GM12878 (cell line): Measurements from ENCODE around the gene VGF. TPM values are rescaled to one million over a fixed set of nuclear protein-coding genes. Genes with fewer than 3 reads are reported as not detected.

Source experiments
- ASH2L ChIP-seq: fragments of 300-600, 200-600 bp; sonication (generic); IDR thresholded peaks from 2 replicates; pipeline ENCODE4 v1.6.1; 2017; ENCODE audit warnings: low read depth, mild to moderate bottlenecking, borderline replicate concordance
- CBX3 ChIP-seq: fragments of 200-600 bp; sonication (generic); IDR thresholded peaks from 2 replicates; pipeline ENCODE4 v1.6.1; 2016; ENCODE audit warnings: low read depth, borderline replicate concordance
- EED ChIP-seq: sonication (generic); IDR thresholded peaks from 2 replicates; pipeline ENCODE4 v1.6.1; 2016; ENCODE audit warnings: antibody characterized with exemption, low read depth
- EGR1 ChIP-seq, 2 experiments: IDR thresholded peaks; 1 replicate in 1 of 2; 2 replicates in 1 of 2; pipeline ENCODE4 v1.6.1; 2011 to 2012; ENCODE audit warnings: low read depth in 2 of 2, low read length in 2 of 2, borderline replicate concordance in 1 of 2, mild to moderate bottlenecking in 1 of 2, moderate library complexity in 1 of 2
- IKZF2 ChIP-seq, 2 experiments: fragments of 450-650 bp; IDR thresholded peaks; 2 replicates each; pipeline ENCODE4 v1.6.1; 2017; ENCODE audit warnings: mild to moderate bottlenecking in 2 of 2, moderate library complexity in 2 of 2
- IRF4 ChIP-seq: IDR thresholded peaks from 2 replicates; pipeline ENCODE4 v1.6.1; 2011; ENCODE audit warnings: low read depth, low read length
- MYB ChIP-seq: fragments of 150-350 bp; IDR thresholded peaks from 2 replicates; pipeline ENCODE4 v1.6.1; 2014; ENCODE audit warnings: mild to moderate bottlenecking, low read depth, low read length, borderline replicate concordance
- NBN ChIP-seq: fragments of 450-650 bp; IDR thresholded peaks from 2 replicates; pipeline ENCODE4 v1.6.1; 2016
- NFXL1 ChIP-seq: fragments of 450-650 bp; IDR thresholded peaks from 2 replicates; pipeline ENCODE4 v1.6.1; 2017; ENCODE audit warnings: antibody characterized with exemption, mild to moderate bottlenecking, borderline replicate concordance
- PML ChIP-seq: IDR thresholded peaks from 2 replicates; pipeline ENCODE4 v1.6.1; 2012; ENCODE audit warnings: low read length, inconsistent platforms
- POLR2AphosphoS5 ChIP-seq: IDR thresholded peaks from 2 replicates; pipeline ENCODE4 v1.6.1; 2011; ENCODE audit warnings: mild to moderate bottlenecking, low read length, inconsistent platforms
- RBBP5 ChIP-seq: fragments of 200-600 bp; sonication (generic); conservative IDR thresholded peaks from 2 replicates; pipeline ENCODE4 v1.6.1; 2016
- SMAD5 ChIP-seq: IDR thresholded peaks from 2 replicates; pipeline ENCODE4 v1.6.1; 2016; ENCODE audit warnings: antibody characterized with exemption, low read depth
- STAT1 ChIP-seq: fragments of 450-650 bp; conservative IDR thresholded peaks from 2 replicates; pipeline ENCODE4 v1.6.1; 2014; ENCODE audit warnings: antibody characterized with exemption, mild to moderate bottlenecking
- TCF12 ChIP-seq: IDR thresholded peaks from 2 replicates; pipeline ENCODE4 v1.6.1; 2011; ENCODE audit warnings: low read depth, mild to moderate bottlenecking, low read length
- TCF3 ChIP-seq: IDR thresholded peaks from 2 replicates; pipeline ENCODE4 v1.6.1; 2012; ENCODE audit warnings: low read depth, mild to moderate bottlenecking, low read length, borderline replicate concordance; ENCODE audit not compliant: insufficient read depth
- ZNF622 ChIP-seq: fragments of 450-650 bp; IDR thresholded peaks from 2 replicates; pipeline ENCODE4 v1.6.1; 2017; ENCODE audit warnings: mild to moderate bottlenecking, inconsistent platforms
- ZSCAN29 ChIP-seq: fragments of 450-650 bp; IDR thresholded peaks from 2 replicates; pipeline ENCODE4 v1.6.1; 2017; ENCODE audit warnings: mild to moderate bottlenecking, moderate library complexity
- polyA plus RNA-seq, 11 experiments: library from polyadenylated mRNA; depleted of rRNA in 4 of 11; unstranded in 6 of 11; stranded (reverse) in 5 of 11; fragments of >200 nt; fragmentation: Nextera tagmentation in 4 of 11; fragmentation: Illumina TruSeq in 1 of 11; extraction: Ambion mirVana in 4 of 11; extraction: Trizol in 1 of 11; gene quantifications; 1 replicate in 1 of 11; 2 replicates in 10 of 11; pipeline versions ENCODE4 v1.2.1 to v1.2.3, GENCODE V29; 2011 to 2016; ENCODE audit warnings: inconsistent platforms in 2 of 11, missing spikeins in 2 of 11, low read depth in 1 of 11
- total RNA-seq, 4 experiments: library from RNA; depleted of rRNA in 3 of 4; stranded (reverse); fragments of >200 nt in 3 of 4; fragmentation: Illumina TruSeq in 1 of 4; extraction: Trizol in 1 of 4; gene quantifications; 2 replicates each; pipeline versions ENCODE4 v1.2.1 to v1.2.3, GENCODE V29; 2013 to 2021
- TF ChIP-seq, protein P1 (sequence below): IDR thresholded peaks from 2 replicates; pipeline ENCODE4 v1.6.1; 2012; ENCODE audit warnings: low read depth, low read length, improper control_type of control experiment
- TF ChIP-seq, protein P2 (sequence below): fragments of 450-650 bp; formaldehyde crosslinking; IDR thresholded peaks from 2 replicates; pipeline ENCODE4 v1.5.0; 2022; ENCODE audit warnings: mild to moderate bottlenecking, missing genetic modification characterization
- TF ChIP-seq, protein P3 (sequence below): IDR thresholded peaks from 2 replicates; pipeline ENCODE4 v1.6.1; 2011; ENCODE audit warnings: borderline replicate concordance, low read depth, mild to moderate bottlenecking, moderate library complexity, mixed read lengths, low read length; ENCODE audit not compliant: insufficient read depth; ENCODE audit errors: extremely low read length
- TF ChIP-seq, protein P4 (sequence below): fragments of 450-650 bp; IDR thresholded peaks from 2 replicates; pipeline ENCODE4 v1.6.1; 2017; ENCODE audit warnings: low read depth, mild to moderate bottlenecking, moderate library complexity
- TF ChIP-seq, protein P5 (sequence below): IDR thresholded peaks from 2 replicates; pipeline ENCODE4 v1.6.1; 2011; ENCODE audit warnings: borderline replicate concordance, low read depth, mild to moderate bottlenecking, moderate library complexity, low read length; ENCODE audit not compliant: insufficient read depth, poor library complexity, severe bottlenecking

Gene VGF
- total and polyA plus RNA-seq, 10 of the 15 experiments (the other 5 are each of a cell fraction or from before 2014, with no cell fraction given), result 0.09 to 0.25 (median 0.17) TPM; not detected in 6

DNA sequence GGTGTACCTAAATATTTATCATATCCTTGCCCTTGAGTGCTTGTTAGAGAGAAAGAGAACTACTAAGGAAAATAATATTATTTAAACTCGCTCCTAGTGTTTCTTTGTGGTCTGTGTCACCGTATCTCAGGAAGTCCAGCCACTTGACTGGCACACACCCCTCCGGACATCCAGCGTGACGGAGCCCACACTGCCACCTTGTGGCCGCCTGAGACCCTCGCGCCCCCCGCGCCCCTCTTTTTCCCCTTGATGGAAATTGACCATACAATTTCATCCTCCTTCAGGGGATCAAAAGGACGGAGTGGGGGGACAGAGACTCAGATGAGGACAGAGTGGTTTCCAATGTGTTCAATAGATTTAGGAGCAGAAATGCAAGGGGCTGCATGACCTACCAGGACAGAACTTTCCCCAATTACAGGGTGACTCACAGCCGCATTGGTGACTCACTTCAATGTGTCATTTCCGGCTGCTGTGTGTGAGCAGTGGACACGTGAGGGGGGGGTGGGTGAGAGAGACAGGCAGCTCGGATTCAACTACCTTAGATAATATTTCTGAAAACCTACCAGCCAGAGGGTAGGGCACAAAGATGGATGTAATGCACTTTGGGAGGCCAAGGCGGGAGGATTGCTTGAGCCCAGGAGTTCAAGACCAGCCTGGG lies 27.0 kb downstream of the VGF start (continued):
- TF ChIP-seq TCF12 (no peak), RBBP5 (no peak), ZSCAN29 (no peak), IRF4 (no peak), POLR2AphosphoS5 (0 out of 2 replicates have a peak, but pooled peaks have one; percentile 37), EED (0 out of 2 replicates have a peak, but pooled peaks have one; percentile 12), CBX3 (no peak), NFXL1 (no peak), SMAD5 (no peak), IKZF2 (IDR thresholded peaks at IDR 0.05) (peak; percentile 21 to 46; a peak in 2 of 4 replicates), NBN (peak; percentile 77), STAT1 (no peak), PML (no peak), ZNF622 (no peak), EGR1 (IDR thresholded peaks at IDR 0.05; ENCODE audit: borderline replicate concordance in 1 of 2, low read depth in 2 of 2, low read length in 2 of 2) (no peak), ASH2L (peak; percentile 70; the same call in 1 of the 2 replicates), MYB (no peak), TCF3 (no peak)
- TF ChIP-seq, protein P1, sequence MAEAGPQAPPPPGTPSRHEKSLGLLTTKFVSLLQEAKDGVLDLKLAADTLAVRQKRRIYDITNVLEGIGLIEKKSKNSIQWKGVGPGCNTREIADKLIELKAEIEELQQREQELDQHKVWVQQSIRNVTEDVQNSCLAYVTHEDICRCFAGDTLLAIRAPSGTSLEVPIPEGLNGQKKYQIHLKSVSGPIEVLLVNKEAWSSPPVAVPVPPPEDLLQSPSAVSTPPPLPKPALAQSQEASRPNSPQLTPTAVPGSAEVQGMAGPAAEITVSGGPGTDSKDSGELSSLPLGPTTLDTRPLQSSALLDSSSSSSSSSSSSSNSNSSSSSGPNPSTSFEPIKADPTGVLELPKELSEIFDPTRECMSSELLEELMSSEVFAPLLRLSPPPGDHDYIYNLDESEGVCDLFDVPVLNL, result no peak
- TF ChIP-seq, protein P2, sequence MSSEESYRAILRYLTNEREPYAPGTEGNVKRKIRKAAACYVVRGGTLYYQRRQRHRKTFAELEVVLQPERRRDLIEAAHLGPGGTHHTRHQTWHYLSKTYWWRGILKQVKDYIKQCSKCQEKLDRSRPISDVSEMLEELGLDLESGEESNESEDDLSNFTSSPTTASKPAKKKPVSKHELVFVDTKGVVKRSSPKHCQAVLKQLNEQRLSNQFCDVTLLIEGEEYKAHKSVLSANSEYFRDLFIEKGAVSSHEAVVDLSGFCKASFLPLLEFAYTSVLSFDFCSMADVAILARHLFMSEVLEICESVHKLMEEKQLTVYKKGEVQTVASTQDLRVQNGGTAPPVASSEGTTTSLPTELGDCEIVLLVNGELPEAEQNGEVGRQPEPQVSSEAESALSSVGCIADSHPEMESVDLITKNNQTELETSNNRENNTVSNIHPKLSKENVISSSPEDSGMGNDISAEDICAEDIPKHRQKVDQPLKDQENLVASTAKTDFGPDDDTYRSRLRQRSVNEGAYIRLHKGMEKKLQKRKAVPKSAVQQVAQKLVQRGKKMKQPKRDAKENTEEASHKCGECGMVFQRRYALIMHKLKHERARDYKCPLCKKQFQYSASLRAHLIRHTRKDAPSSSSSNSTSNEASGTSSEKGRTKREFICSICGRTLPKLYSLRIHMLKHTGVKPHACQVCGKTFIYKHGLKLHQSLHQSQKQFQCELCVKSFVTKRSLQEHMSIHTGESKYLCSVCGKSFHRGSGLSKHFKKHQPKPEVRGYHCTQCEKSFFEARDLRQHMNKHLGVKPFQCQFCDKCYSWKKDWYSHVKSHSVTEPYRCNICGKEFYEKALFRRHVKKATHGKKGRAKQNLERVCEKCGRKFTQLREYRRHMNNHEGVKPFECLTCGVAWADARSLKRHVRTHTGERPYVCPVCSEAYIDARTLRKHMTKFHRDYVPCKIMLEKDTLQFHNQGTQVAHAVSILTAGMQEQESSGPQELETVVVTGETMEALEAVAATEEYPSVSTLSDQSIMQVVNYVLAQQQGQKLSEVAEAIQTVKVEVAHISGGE (CRISPR knock-in tag), result no peak
- TF ChIP-seq, protein P3, sequence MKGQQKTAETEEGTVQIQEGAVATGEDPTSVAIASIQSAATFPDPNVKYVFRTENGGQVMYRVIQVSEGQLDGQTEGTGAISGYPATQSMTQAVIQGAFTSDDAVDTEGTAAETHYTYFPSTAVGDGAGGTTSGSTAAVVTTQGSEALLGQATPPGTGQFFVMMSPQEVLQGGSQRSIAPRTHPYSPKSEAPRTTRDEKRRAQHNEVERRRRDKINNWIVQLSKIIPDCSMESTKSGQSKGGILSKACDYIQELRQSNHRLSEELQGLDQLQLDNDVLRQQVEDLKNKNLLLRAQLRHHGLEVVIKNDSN, result peak; percentile 75
- TF ChIP-seq, protein P4, sequence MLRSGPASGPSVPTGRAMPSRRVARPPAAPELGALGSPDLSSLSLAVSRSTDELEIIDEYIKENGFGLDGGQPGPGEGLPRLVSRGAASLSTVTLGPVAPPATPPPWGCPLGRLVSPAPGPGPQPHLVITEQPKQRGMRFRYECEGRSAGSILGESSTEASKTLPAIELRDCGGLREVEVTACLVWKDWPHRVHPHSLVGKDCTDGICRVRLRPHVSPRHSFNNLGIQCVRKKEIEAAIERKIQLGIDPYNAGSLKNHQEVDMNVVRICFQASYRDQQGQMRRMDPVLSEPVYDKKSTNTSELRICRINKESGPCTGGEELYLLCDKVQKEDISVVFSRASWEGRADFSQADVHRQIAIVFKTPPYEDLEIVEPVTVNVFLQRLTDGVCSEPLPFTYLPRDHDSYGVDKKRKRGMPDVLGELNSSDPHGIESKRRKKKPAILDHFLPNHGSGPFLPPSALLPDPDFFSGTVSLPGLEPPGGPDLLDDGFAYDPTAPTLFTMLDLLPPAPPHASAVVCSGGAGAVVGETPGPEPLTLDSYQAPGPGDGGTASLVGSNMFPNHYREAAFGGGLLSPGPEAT, result peak; percentile 65
- TF ChIP-seq, protein P5, sequence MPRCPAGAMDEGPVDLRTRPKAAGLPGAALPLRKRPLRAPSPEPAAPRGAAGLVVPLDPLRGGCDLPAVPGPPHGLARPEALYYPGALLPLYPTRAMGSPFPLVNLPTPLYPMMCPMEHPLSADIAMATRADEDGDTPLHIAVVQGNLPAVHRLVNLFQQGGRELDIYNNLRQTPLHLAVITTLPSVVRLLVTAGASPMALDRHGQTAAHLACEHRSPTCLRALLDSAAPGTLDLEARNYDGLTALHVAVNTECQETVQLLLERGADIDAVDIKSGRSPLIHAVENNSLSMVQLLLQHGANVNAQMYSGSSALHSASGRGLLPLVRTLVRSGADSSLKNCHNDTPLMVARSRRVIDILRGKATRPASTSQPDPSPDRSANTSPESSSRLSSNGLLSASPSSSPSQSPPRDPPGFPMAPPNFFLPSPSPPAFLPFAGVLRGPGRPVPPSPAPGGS, result peak; percentile 57
